Kasumi-1 (cell line): ENCODE data around the gene IKZF3.
"Not testable (repeated sequence)": the region's sequence is repeated elsewhere in the genome, so short reads cannot be mapped to it uniquely, and the experiment has no call there.

ENCODE experiments used
- DNase-seq, 2 experiments: peaks; one replicate each; lab custom pipeline; 2025; lab: John Stamatoyannopoulos, UW

Gene IKZF3

GRCh38 chr17:39739885-39740356 lies 124.2 kb downstream of the IKZF3 start:
- DNase-seq: no peak

GRCh38 chr17:39738983-39739884 lies 124.9 kb downstream of the IKZF3 start:
- no peak for DNase-seq

- no peak for DNase-seq
These were observed 125.6 kb downstream of the IKZF3 start for GRCh38 chr17:39738568-39738901.

- no peak for DNase-seq
These were observed 126.1 kb downstream of the IKZF3 start, which contains the start of gene GRB7 for GRCh38 chr17:39737760-39738567. Gene GRB7, plus strand, starts transcription at chr17:39737938. Its CDS starts 4,364 bp downstream, at chr17:39742302.

- no peak for DNase-seq
These were observed 126.8 kb downstream of the IKZF3 start for GRCh38 chr17:39737206-39737759.

GRCh38 chr17:39736319-39737165 lies 127.6 kb downstream of the IKZF3 start:
- no peak for DNase-seq

GRCh38 chr17:39735882-39736281 lies 128.2 kb downstream of the IKZF3 start:
- no peak for DNase-seq

- DNase-seq: no peak
These were observed 131.5 kb downstream of the IKZF3 start for GRCh38 chr17:39732586-39732985.

- DNase-seq: peak; percentile 59 to 76
These were observed 133.8 kb downstream of the IKZF3 start, which contains the start of gene MIEN1 for GRCh38 chr17:39730095-39730921. Gene MIEN1, minus strand, starts transcription at chr17:39730532. Its CDS starts 37 bp downstream, at chr17:39730495.

- DNase-seq: no peak
These were observed 134.7 kb downstream of the IKZF3 start for GRCh38 chr17:39729280-39729851.

GRCh38 chr17:39727556-39727955 lies 136.6 kb downstream of the IKZF3 start:
- no peak for DNase-seq

GRCh38 chr17:39726617-39727016 lies 137.5 kb downstream of the IKZF3 start:
- no peak for DNase-seq

GRCh38 chr17:39725923-39726322 lies 138.2 kb downstream of the IKZF3 start:
- DNase-seq: not testable (repeated sequence)

GRCh38 chr17:39724731-39725130 lies 139.4 kb downstream of the IKZF3 start:
- no peak for DNase-seq

GRCh38 chr17:39722965-39723848 lies 140.9 kb downstream of the IKZF3 start:
- no peak for DNase-seq

GRCh38 chr17:39722104-39722503 lies 142.0 kb downstream of the IKZF3 start:
- no peak for DNase-seq

- DNase-seq: no peak
These were observed 144.4 kb downstream of the IKZF3 start for GRCh38 chr17:39719563-39720355.

- no peak for DNase-seq
These were observed 146.5 kb downstream of the IKZF3 start for GRCh38 chr17:39717660-39718059.
